Measurements from ENCODE around the gene PCED1B. TPM values are rescaled to one million over a fixed set of nuclear protein-coding genes. Genes with fewer than 3 reads are reported as not detected.

The PCED1B gene
- total RNA-seq, 2 donors from 2014 or later, result 6.6 to 12.3 TPM

- Histone ChIP-seq H3K4me1 (ENCODE audit: control insufficient read depth in 1 of 2, low read depth in 2 of 2) (no peaks in the 10 kb centered on the region), H3K27me3 (replicated peaks; ENCODE audit: insufficient read depth) (no peaks in the 10 kb centered on the region), H3K4me3 (no peak overlapping the region), H3K36me3 (no peaks in the 10 kb centered on the region), H3K9me3 (no peaks in the 10 kb centered on the region), H3K27ac (no peak overlapping the region)
- no peak for TF ChIP-seq CTCF (IDR thresholded peaks at IDR 0.05)
- DNase-seq (ENCODE audit: low spot score) (no peak), ATAC-seq (ENCODE audit: insufficient number of reproducible peaks, low FRiP score, low read depth) (no peak)
These were observed 172.5 kb downstream of the PCED1B start for GRCh38 chr12:47251919-47252318.

GRCh38 chr12:47264951-47265350, 185.5 kb downstream of the PCED1B start:
- Histone ChIP-seq H3K27me3 (replicated peaks; ENCODE audit: insufficient read depth) (no peaks in the 10 kb centered on the region), H3K27ac (no peak overlapping the region), H3K4me3 (no peak overlapping the region), H3K9me3 (no peaks in the 10 kb centered on the region), H3K36me3 (no peaks in the 10 kb centered on the region), H3K4me1 (ENCODE audit: control insufficient read depth in 1 of 2, low read depth in 2 of 2) (no peaks in the 10 kb centered on the region)
- ATAC-seq (ENCODE audit: insufficient number of reproducible peaks, low FRiP score, low read depth) (no peak), DNase-seq (ENCODE audit: low spot score) (no peak)
- no peak for TF ChIP-seq CTCF (IDR thresholded peaks at IDR 0.05)

GRCh38 chr12:47265391-47265790, 186.0 kb downstream of the PCED1B start:
- H3K9me3 ChIP-seq, result no peaks in the 10 kb centered on the region
- H3K4me3 ChIP-seq, result no peak overlapping the region
- no peaks in the 10 kb centered on the region for H3K36me3 ChIP-seq
- no peak for TF ChIP-seq CTCF (IDR thresholded peaks at IDR 0.05)
- H3K4me1 ChIP-seq (ENCODE audit: control insufficient read depth in 1 of 2, low read depth in 2 of 2), result no peaks in the 10 kb centered on the region
- DNase-seq (ENCODE audit: low spot score), result no peak
- no peak for ATAC-seq (ENCODE audit: insufficient number of reproducible peaks, low FRiP score, low read depth)
- H3K27me3 ChIP-seq (replicated peaks; ENCODE audit: insufficient read depth), result no peaks in the 10 kb centered on the region
- H3K27ac ChIP-seq, result no peak overlapping the region

- DNase-seq (ENCODE audit: low spot score) (no peak), ATAC-seq (ENCODE audit: insufficient number of reproducible peaks, low FRiP score, low read depth) (no peak)
- H3K36me3 ChIP-seq, result no peaks in the 10 kb centered on the region
- TF ChIP-seq CTCF (IDR thresholded peaks at IDR 0.05), result no peak
- no peak overlapping the region for H3K4me3 ChIP-seq
- H3K27ac ChIP-seq, result no peak overlapping the region
- no peaks in the 10 kb centered on the region for H3K27me3 ChIP-seq (replicated peaks; ENCODE audit: insufficient read depth)
- H3K9me3 ChIP-seq, result no peaks in the 10 kb centered on the region
- no peaks in the 10 kb centered on the region for H3K4me1 ChIP-seq (ENCODE audit: control insufficient read depth in 1 of 2, low read depth in 2 of 2)
These were observed 188.2 kb downstream of the PCED1B start for GRCh38 chr12:47267571-47267970.

- ATAC-seq (ENCODE audit: insufficient number of reproducible peaks, low FRiP score, low read depth), result no peak
- TF ChIP-seq CTCF (IDR thresholded peaks at IDR 0.05), result no peak
These were observed 189.4 kb downstream of the PCED1B start for GRCh38 chr12:47268501-47269454.

More at GRCh38 chr12:47268501-47269454, 189.4 kb downstream of the PCED1B start:
- Histone ChIP-seq H3K4me1 (ENCODE audit: control insufficient read depth in 1 of 2, low read depth in 2 of 2) (no peaks in the 10 kb centered on the region), H3K27me3 (replicated peaks; ENCODE audit: insufficient read depth) (no peaks in the 10 kb centered on the region), H3K9me3 (no peaks in the 10 kb centered on the region), H3K27ac (no peak overlapping the region), H3K36me3 (no peaks in the 10 kb centered on the region), H3K4me3 (no peak overlapping the region)
- DNase-seq (ENCODE audit: low spot score), result no peak
